ES-I3 (cell line): ENCODE results near the gene PARD6A.

ENCODE experiments used
- H3K36me3 ChIP-seq: 2 replicates; pipeline ENCODE4 v1.6.1; 2013; ENCODE audit warnings: mild to moderate bottlenecking, low read length, control low read depth, moderate library complexity; ENCODE audit not compliant: insufficient read depth
- H3K4me1 ChIP-seq: 2 replicates; pipeline ENCODE4 v1.6.1; 2013; ENCODE audit warnings: mild to moderate bottlenecking, control low read depth, low read length; ENCODE audit not compliant: insufficient read depth
- H3K9ac ChIP-seq: 2 replicates; pipeline ENCODE4 v1.6.1; 2013; ENCODE audit warnings: low read depth, mild to moderate bottlenecking, low read length, moderate library complexity
- H3K9me3 ChIP-seq: 2 replicates; pipeline ENCODE4 v1.6.1; 2013; ENCODE audit warnings: mild to moderate bottlenecking, low read length, moderate library complexity; ENCODE audit not compliant: control insufficient read depth, insufficient read depth

PARD6A gene

GRCh38 chr16:67667453-67667816 lies 6.7 kb downstream of the PARD6A start:
- Histone ChIP-seq H3K9ac (peak overlapping the region; percentile 79; the same call in 1 of the 2 replicates), H3K4me1 (no peaks in the 10 kb centered on the region; the same call in 1 of the 2 replicates)

GRCh38 chr16:67667817-67668494 lies 7.2 kb downstream of the PARD6A start:
- no peaks in the 10 kb centered on the region for H3K36me3 ChIP-seq
- H3K9me3 ChIP-seq, result no peaks in the 10 kb centered on the region
- peak overlapping the region; percentile 79; the same call in 1 of the 2 replicates for H3K9ac ChIP-seq
- H3K4me1 ChIP-seq, result no peaks in the 10 kb centered on the region; the same call in 1 of the 2 replicates

More at GRCh38 chr16:67667453-67667816, 6.7 kb downstream of the PARD6A start:
- Histone ChIP-seq H3K36me3 (no peaks in the 10 kb centered on the region), H3K9me3 (no peaks in the 10 kb centered on the region)

GRCh38 chr16:67668495-67669157 lies 7.9 kb downstream of the PARD6A start:
- no peaks in the 10 kb centered on the region; the same call in 1 of the 2 replicates for H3K4me1 ChIP-seq
- no peak overlapping the region for H3K9ac ChIP-seq
- no peaks in the 10 kb centered on the region for H3K9me3 ChIP-seq
- H3K36me3 ChIP-seq, result no peaks in the 10 kb centered on the region

- H3K9me3 ChIP-seq, result no peaks in the 10 kb centered on the region
- H3K36me3 ChIP-seq, result no peaks in the 10 kb centered on the region
- H3K9ac ChIP-seq, result no peak overlapping the region
- no peaks in the 10 kb centered on the region; the same call in 1 of the 2 replicates for H3K4me1 ChIP-seq
Observed at GRCh38 chr16:67669499-67670101, 8.8 kb downstream of the PARD6A start.

GRCh38 chr16:67672306-67672705 lies 11.5 kb downstream of the PARD6A start:
- Histone ChIP-seq H3K9me3 (no peaks in the 10 kb centered on the region), H3K36me3 (no peaks in the 10 kb centered on the region), H3K4me1 (no peaks in the 10 kb centered on the region; the same call in 1 of the 2 replicates), H3K9ac (no peak overlapping the region)

DNA sequence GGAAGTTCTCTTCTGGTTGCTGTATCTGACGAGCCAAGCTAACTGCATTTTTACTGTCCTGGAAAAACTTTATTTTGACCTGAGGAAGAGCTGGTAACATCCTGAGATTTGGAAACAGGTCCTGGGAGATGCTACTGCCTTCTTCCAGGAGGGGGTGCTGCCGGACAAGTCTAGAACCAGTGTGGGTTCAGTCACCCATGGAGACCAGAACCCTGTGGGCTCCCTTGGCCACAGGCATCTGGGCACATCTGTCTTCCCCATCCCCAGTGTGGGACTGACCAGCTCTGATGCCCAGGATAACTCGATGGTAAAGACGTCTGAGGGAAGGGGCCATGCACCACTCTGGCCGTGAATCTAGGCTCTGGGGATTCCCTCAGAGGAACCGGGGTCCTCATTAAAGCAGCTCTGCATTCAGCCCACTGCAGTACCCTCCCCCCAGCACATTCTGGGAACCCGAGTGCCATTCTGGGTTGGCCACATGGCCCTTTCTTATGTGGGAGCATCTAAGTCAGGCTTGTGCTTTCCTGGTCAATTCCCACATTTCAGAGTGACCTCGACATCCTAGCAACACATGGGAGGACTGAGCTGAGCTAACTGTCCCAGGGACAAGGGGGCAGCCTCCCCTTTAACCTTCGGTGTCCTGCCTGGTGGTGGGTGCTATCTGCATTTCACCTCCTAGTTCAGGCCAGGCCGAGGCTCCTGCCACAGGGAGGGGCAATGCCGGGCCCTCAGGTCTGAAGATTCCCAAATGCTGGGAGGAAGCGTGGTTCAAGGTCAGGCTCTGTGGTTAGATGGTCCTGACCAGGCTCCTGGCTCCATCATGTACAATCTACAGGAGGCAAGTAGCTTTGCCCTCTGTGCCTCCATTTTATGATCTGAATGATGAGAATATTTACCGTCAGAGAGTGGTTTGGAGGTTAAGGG lies 12.2 kb downstream of the PARD6A start:
- Histone ChIP-seq H3K4me1 (no peaks in the 10 kb centered on the region), H3K9me3 (no peaks in the 10 kb centered on the region), H3K9ac (no peak overlapping the region), H3K36me3 (no peaks in the 10 kb centered on the region)

DNA sequence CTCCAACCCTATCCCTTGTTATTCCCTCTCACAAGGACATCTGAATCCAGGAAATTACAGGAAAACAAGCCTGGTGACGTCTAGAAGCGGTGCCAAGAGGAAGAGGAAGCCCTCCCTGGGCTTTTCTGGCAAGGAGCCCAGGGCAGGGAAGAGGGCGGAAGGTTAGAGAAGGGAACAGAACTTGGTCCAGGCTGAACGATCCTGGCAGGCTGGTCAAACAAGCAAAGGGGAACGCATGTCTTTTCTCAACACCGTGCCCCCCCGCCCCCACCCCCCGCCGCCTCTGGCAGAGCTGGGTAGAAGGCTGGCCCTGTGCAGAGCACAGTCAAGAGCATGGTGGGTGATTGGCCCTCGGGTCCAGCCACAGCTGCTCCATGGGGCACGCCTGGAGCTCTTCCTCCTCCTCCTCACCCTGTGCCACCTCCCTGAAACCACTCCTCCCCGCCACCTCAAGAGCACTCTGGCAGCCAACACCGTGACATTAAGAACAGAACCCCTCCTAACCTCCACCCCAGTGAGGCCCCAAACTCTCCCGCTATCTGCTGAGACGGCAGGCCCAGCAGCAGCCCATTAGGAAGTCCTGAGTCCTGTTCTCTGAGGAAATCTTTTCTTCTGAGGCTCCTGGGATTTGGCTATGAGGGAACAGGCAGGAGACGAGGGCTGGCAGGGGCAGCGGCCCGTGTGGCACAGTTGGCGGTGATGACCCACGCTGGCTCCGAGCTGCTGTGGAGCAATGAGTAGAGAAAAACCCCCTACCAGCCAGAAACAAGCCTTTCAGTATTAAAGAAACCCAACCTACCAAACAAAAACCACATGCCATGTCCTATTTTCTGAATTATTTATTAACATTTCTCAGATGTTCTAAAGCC lies 13.2 kb downstream of the PARD6A start:
- Histone ChIP-seq H3K4me1 (no peaks in the 10 kb centered on the region), H3K36me3 (no peaks in the 10 kb centered on the region), H3K9me3 (no peaks in the 10 kb centered on the region), H3K9ac (no peak overlapping the region)

GRCh38 chr16:67674851-67675578 lies 14.3 kb downstream of the PARD6A start:
- H3K4me1 ChIP-seq, result no peaks in the 10 kb centered on the region
- H3K9ac ChIP-seq, result no peak overlapping the region
- H3K9me3 ChIP-seq, result no peaks in the 10 kb centered on the region
- no peaks in the 10 kb centered on the region for H3K36me3 ChIP-seq

DNA sequence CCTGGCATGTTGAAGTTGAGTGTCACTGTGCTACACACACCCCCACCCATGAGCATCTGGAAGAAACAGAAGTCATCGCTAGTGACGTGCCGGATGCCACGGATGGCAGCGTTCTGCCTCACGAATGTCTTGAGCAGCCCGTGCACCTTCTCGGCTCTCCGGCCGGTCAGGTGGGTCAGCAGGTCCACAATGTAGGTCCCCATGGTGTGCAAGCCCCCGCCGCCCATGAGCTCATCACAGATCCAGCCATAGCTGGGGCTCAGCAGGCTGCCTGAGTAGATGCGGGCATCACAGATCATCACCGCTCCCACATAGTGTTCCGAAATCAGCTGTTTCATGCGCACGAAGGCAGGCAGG lies 14.8 kb downstream of the PARD6A start:
- H3K9me3 ChIP-seq, result no peaks in the 10 kb centered on the region
- no peaks in the 10 kb centered on the region for H3K4me1 ChIP-seq
- no peaks in the 10 kb centered on the region for H3K36me3 ChIP-seq
- H3K9ac ChIP-seq, result no peak overlapping the region

- Histone ChIP-seq H3K9me3 (no peaks in the 10 kb centered on the region), H3K4me1 (no peaks in the 10 kb centered on the region), H3K9ac (no peak overlapping the region), H3K36me3 (no peaks in the 10 kb centered on the region)
Observed at GRCh38 chr16:67675999-67676398, 15.2 kb downstream of the PARD6A start.

- no peaks in the 10 kb centered on the region for H3K36me3 ChIP-seq
- no peaks in the 10 kb centered on the region for H3K9me3 ChIP-seq
- H3K9ac ChIP-seq, result no peak overlapping the region
- no peaks in the 10 kb centered on the region for H3K4me1 ChIP-seq
Observed at GRCh38 chr16:67676516-67676915, 15.8 kb downstream of the PARD6A start.

GRCh38 chr16:67676939-67677338 lies 16.2 kb downstream of the PARD6A start:
- peaks cover 3% of the 10 kb centered on the region; the same call in 1 of the 2 replicates for H3K36me3 ChIP-seq
- no peak overlapping the region for H3K9ac ChIP-seq
- H3K9me3 ChIP-seq, result no peaks in the 10 kb centered on the region
- no peaks in the 10 kb centered on the region for H3K4me1 ChIP-seq

DNA sequence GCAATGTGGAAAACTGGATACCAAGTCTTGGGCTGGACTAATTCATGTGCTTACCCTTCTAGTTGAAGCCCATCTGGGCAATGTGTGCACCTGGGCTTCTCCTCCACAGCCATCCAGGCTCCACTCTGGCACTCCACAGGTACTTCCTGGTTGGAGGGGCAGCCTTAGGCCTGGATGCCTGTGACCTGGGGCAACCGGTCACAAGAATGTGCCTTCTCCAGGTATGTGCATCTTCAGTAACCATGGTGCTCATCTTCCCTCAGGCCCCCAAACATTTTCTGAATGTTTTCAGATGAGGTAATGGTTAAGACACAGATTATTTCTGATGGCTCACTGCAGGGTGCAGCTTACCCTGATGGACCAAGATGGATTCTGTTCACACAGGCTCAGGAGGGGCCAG lies 17.0 kb downstream of the PARD6A start:
- H3K36me3 ChIP-seq, result peaks cover 3% of the 10 kb centered on the region; the same call in 1 of the 2 replicates
- H3K4me1 ChIP-seq, result no peaks in the 10 kb centered on the region
- no peak overlapping the region for H3K9ac ChIP-seq
- H3K9me3 ChIP-seq, result no peaks in the 10 kb centered on the region
